Measurements from ENCODE around the gene GALNT18. TPM values are rescaled to one million over a fixed set of nuclear protein-coding genes. Genes with fewer than 3 reads are reported as not detected.

Gene GALNT18
- total and polyA plus RNA-seq, 2 experiments from 2014 or later: 4.3 to 10.8 TPM

GRCh38 chr11:11281626-11282025 lies 340.2 kb downstream of the GALNT18 start:
- Mint-ChIP-seq H3K27ac (no peak overlapping the region), H3K4me3 (no peak overlapping the region), H3K9me3 (no peaks in the 10 kb centered on the region), H3K36me3 (ENCODE audit: low read depth) (no peaks in the 10 kb centered on the region), H3K4me1 (peaks cover 20% of the 10 kb centered on the region), H3K27me3 (ENCODE audit: insufficient read depth, low read depth, poor library complexity) (peaks cover 10% of the 10 kb centered on the region)
- Histone ChIP-seq H3F3A (replicated peaks; ENCODE audit: low read depth) (no peaks in the 10 kb centered on the region), H3K9me2 (ENCODE audit: insufficient read depth) (no peaks in the 10 kb centered on the region), H3K27ac (ENCODE audit: low read depth) (no peak overlapping the region), H2AFZ (no peak overlapping the region), H3K4me3 (no peak overlapping the region), H3K27me3 (ENCODE audit: insufficient read depth) (no peaks in the 10 kb centered on the region), H3K4me1 (ENCODE audit: insufficient read depth) (no peaks in the 10 kb centered on the region), H3K4me2 (no peak overlapping the region), H3K79me2 (replicated peaks; ENCODE audit: insufficient read depth) (no peaks in the 10 kb centered on the region), H3K36me3 (ENCODE audit: insufficient read depth) (no peaks in the 10 kb centered on the region), H4K20me1 (replicated peaks; ENCODE audit: insufficient read depth) (no peaks in the 10 kb centered on the region)
- ATAC-seq: no peak
- no peak for DNase-seq (ENCODE audit: low spot score)
- TF ChIP-seq, protein P1, sequence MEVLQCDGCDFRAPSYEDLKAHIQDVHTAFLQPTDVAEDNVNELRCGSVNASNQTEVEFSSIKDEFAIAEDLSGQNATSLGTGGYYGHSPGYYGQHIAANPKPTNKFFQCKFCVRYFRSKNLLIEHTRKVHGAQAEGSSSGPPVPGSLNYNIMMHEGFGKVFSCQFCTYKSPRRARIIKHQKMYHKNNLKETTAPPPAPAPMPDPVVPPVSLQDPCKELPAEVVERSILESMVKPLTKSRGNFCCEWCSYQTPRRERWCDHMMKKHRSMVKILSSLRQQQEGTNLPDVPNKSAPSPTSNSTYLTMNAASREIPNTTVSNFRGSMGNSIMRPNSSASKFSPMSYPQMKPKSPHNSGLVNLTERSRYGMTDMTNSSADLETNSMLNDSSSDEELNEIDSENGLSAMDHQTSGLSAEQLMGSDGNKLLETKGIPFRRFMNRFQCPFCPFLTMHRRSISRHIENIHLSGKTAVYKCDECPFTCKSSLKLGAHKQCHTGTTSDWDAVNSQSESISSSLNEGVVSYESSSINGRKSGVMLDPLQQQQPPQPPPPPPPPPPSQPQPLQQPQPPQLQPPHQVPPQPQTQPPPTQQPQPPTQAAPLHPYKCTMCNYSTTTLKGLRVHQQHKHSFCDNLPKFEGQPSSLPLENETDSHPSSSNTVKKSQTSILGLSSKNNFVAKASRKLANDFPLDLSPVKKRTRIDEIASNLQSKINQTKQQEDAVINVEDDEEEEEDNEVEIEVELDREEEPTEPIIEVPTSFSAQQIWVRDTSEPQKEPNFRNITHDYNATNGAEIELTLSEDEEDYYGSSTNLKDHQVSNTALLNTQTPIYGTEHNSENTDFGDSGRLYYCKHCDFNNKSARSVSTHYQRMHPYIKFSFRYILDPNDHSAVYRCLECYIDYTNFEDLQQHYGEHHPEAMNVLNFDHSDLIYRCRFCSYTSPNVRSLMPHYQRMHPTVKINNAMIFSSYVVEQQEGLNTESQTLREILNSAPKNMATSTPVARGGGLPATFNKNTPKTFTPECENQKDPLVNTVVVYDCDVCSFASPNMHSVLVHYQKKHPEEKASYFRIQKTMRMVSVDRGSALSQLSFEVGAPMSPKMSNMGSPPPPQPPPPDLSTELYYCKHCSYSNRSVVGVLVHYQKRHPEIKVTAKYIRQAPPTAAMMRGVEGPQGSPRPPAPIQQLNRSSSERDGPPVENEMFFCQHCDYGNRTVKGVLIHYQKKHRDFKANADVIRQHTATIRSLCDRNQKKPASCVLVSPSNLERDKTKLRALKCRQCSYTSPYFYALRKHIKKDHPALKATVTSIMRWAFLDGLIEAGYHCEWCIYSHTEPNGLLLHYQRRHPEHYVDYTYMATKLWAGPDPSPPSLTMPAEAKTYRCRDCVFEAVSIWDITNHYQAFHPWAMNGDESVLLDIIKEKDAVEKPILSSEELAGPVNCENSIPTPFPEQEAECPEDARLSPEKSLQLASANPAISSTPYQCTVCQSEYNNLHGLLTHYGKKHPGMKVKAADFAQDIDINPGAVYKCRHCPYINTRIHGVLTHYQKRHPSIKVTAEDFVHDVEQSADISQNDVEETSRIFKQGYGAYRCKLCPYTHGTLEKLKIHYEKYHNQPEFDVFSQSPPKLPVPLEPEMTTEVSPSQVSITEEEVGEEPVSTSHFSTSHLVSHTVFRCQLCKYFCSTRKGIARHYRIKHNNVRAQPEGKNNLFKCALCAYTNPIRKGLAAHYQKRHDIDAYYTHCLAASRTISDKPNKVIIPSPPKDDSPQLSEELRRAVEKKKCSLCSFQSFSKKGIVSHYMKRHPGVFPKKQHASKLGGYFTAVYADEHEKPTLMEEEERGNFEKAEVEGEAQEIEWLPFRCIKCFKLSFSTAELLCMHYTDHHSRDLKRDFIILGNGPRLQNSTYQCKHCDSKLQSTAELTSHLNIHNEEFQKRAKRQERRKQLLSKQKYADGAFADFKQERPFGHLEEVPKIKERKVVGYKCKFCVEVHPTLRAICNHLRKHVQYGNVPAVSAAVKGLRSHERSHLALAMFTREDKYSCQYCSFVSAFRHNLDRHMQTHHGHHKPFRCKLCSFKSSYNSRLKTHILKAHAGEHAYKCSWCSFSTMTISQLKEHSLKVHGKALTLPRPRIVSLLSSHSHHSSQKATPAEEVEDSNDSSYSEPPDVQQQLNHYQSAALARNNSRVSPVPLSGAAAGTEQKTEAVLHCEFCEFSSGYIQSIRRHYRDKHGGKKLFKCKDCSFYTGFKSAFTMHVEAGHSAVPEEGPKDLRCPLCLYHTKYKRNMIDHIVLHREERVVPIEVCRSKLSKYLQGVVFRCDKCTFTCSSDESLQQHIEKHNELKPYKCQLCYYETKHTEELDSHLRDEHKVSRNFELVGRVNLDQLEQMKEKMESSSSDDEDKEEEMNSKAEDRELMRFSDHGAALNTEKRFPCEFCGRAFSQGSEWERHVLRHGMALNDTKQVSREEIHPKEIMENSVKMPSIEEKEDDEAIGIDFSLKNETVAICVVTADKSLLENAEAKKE (CRISPR knock-in tag; IDR thresholded peaks at IDR 0.05): no peak

GRCh38 chr11:11280826-11281225 lies 341.0 kb downstream of the GALNT18 start:
- H3K4me3 ChIP-seq: no peak overlapping the region
- H3K27me3 ChIP-seq (ENCODE audit: insufficient read depth): no peaks in the 10 kb centered on the region
- no peak overlapping the region for H3K4me3 Mint-ChIP-seq
- no peaks in the 10 kb centered on the region for H3F3A ChIP-seq (replicated peaks; ENCODE audit: low read depth)
- no peak overlapping the region for H3K4me2 ChIP-seq
- TF ChIP-seq, protein P2, sequence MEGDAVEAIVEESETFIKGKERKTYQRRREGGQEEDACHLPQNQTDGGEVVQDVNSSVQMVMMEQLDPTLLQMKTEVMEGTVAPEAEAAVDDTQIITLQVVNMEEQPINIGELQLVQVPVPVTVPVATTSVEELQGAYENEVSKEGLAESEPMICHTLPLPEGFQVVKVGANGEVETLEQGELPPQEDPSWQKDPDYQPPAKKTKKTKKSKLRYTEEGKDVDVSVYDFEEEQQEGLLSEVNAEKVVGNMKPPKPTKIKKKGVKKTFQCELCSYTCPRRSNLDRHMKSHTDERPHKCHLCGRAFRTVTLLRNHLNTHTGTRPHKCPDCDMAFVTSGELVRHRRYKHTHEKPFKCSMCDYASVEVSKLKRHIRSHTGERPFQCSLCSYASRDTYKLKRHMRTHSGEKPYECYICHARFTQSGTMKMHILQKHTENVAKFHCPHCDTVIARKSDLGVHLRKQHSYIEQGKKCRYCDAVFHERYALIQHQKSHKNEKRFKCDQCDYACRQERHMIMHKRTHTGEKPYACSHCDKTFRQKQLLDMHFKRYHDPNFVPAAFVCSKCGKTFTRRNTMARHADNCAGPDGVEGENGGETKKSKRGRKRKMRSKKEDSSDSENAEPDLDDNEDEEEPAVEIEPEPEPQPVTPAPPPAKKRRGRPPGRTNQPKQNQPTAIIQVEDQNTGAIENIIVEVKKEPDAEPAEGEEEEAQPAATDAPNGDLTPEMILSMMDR (conservative IDR thresholded peaks at IDR 0.05; ENCODE audit: low read depth in 2 of 2): no peak
- TF ChIP-seq POLR2AphosphoS5 (IDR thresholded peaks at IDR 0.05; ENCODE audit: low read depth): no peak
- no peak for TF ChIP-seq REST (IDR thresholded peaks at IDR 0.05; ENCODE audit: unreplicated experiment)
- TF ChIP-seq JUNB (IDR thresholded peaks at IDR 0.05; ENCODE audit: unreplicated experiment): no peak
- TF ChIP-seq STAT1 (IDR thresholded peaks at IDR 0.05; ENCODE audit: unreplicated experiment): no peak
- TF ChIP-seq ZNF331 (CRISPR knock-in tag; IDR thresholded peaks at IDR 0.05; ENCODE audit: low read depth): no peak
- ATAC-seq: no peak
- no peaks in the 10 kb centered on the region for H3K9me2 ChIP-seq (ENCODE audit: insufficient read depth)
- H3K27ac ChIP-seq (ENCODE audit: low read depth): no peak overlapping the region
- H3K9me3 Mint-ChIP-seq: peaks cover under 1% of the 10 kb centered on the region
- H3K4me1 Mint-ChIP-seq: peaks cover 20% of the 10 kb centered on the region
- H2AFZ ChIP-seq: no peak overlapping the region
- H3K4me1 ChIP-seq (ENCODE audit: insufficient read depth): no peaks in the 10 kb centered on the region
- DNase-seq (ENCODE audit: low spot score): no peak
- H3K27me3 Mint-ChIP-seq (ENCODE audit: insufficient read depth, low read depth, poor library complexity): peaks cover 10% of the 10 kb centered on the region
- H3K36me3 ChIP-seq (ENCODE audit: insufficient read depth): no peaks in the 10 kb centered on the region
- H3K79me2 ChIP-seq (replicated peaks; ENCODE audit: insufficient read depth): no peaks in the 10 kb centered on the region
- no peaks in the 10 kb centered on the region for H4K20me1 ChIP-seq (replicated peaks; ENCODE audit: insufficient read depth)
- no peak overlapping the region for H3K27ac Mint-ChIP-seq
- H3K36me3 Mint-ChIP-seq (ENCODE audit: low read depth): no peaks in the 10 kb centered on the region
